ENCODE results near the gene TBC1D17. TPM values are rescaled to one million over a fixed set of nuclear protein-coding genes. Genes with fewer than 3 reads are reported as not detected.
A peak's percentile ranks its signal among the peaks of the same experiment; 100 is the strongest.

TBC1D17 gene
- total RNA-seq, 6 experiments from 2014 or later = 12.6 to 38.1 (median 27.8) TPM

- H3K9me3 ChIP-seq = no peaks in the 10 kb centered on the region
- peak; percentile 50 to 81 (median 59) for ATAC-seq
- WGBS (ENCODE audit: insufficient coverage, low coverage, low lambda C conversion rate, missing lambda C conversion rate) = 86% methylated on average over 12 of the region's 71 CpGs
- intact Hi-C loops (cut with DNase I) = no loop called here
- H3K4me1 ChIP-seq = peaks cover 0 to 7% (median 0%) of the 10 kb centered on the region in 4 donors
- H3K27ac ChIP-seq = no peak overlapping the region
- no peak overlapping the region for H3K4me3 ChIP-seq
- no peak for TF ChIP-seq POLR2A (IDR thresholded peaks at IDR 0.05)
- TF ChIP-seq, protein P1, sequence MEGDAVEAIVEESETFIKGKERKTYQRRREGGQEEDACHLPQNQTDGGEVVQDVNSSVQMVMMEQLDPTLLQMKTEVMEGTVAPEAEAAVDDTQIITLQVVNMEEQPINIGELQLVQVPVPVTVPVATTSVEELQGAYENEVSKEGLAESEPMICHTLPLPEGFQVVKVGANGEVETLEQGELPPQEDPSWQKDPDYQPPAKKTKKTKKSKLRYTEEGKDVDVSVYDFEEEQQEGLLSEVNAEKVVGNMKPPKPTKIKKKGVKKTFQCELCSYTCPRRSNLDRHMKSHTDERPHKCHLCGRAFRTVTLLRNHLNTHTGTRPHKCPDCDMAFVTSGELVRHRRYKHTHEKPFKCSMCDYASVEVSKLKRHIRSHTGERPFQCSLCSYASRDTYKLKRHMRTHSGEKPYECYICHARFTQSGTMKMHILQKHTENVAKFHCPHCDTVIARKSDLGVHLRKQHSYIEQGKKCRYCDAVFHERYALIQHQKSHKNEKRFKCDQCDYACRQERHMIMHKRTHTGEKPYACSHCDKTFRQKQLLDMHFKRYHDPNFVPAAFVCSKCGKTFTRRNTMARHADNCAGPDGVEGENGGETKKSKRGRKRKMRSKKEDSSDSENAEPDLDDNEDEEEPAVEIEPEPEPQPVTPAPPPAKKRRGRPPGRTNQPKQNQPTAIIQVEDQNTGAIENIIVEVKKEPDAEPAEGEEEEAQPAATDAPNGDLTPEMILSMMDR (IDR thresholded peaks at IDR 0.05) = peak; percentile 34 to 80 (median 58)
- no peaks in the 10 kb centered on the region for H3K27me3 ChIP-seq
- peak; percentile 59 to 80 (median 66) for DNase-seq
- peaks cover 0 to 13% (median 2%) of the 10 kb centered on the region in 4 donors for H3K36me3 ChIP-seq
Observed at GRCh38 chr19:49889687-49890348, 12.3 kb downstream of the TBC1D17 start.

GRCh38 chr19:49890349-49891311 lies 13.1 kb downstream of the TBC1D17 start:
- DNase-seq (peak in 2 of 3 donors; percentile 21 to 50), ATAC-seq (peak; percentile 39 to 56 (median 48))
- Histone ChIP-seq H3K9me3 (no peaks in the 10 kb centered on the region), H3K27ac (no peak overlapping the region), H3K4me1 (peaks cover 0 to 7% (median 0%) of the 10 kb centered on the region in 4 donors), H3K4me3 (no peak overlapping the region), H3K36me3 (peaks cover 0 to 4% (median 0%) of the 10 kb centered on the region in 4 donors), H3K27me3 (no peaks in the 10 kb centered on the region)
- 25% methylated on average over 14 of the region's 69 CpGs for WGBS (ENCODE audit: insufficient coverage, low coverage, low lambda C conversion rate, missing lambda C conversion rate)
- intact Hi-C loops (cut with DNase I) = no loop called here
- TF ChIP-seq, protein P1 (IDR thresholded peaks at IDR 0.05) = peak in 1 of 4 donors; percentile 2
- no peak for TF ChIP-seq POLR2A (IDR thresholded peaks at IDR 0.05)

DNA sequence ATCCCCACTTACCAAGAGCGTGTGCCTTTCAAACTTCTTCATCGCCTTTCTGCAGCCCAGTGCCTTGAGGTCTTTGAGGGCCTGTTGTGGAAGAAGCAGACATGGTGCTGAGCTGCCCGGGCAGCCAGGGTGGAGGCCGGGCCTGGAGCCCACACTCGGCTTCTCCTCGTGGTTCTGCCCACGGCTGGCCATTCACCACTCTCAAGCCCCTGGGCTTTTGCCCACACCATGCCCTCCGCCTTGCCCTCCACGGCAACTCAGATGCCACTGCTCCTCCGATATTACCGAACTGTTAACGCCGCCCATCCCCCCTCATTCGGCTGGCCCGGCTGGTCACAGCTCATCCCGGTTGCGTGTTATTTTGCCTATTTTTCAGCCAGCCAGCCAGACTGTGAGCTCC lies 13.9 kb downstream of the TBC1D17 start:
- Histone ChIP-seq H3K27ac (no peak overlapping the region), H3K27me3 (no peaks in the 10 kb centered on the region), H3K36me3 (no peaks in the 10 kb centered on the region), H3K9me3 (no peaks in the 10 kb centered on the region), H3K4me3 (no peak overlapping the region), H3K4me1 (peaks cover 0 to 7% (median 0%) of the 10 kb centered on the region in 4 donors)
- intact Hi-C loops (cut with DNase I) = no loop called here
- TF ChIP-seq POLR2A (IDR thresholded peaks at IDR 0.05) = no peak
- TF ChIP-seq, protein P1 (IDR thresholded peaks at IDR 0.05) = no peak
- no peak for DNase-seq
- 91% methylated on average over 10 of the region's 17 CpGs for WGBS (ENCODE audit: insufficient coverage, low coverage, low lambda C conversion rate, missing lambda C conversion rate)
- ATAC-seq = no peak

DNA sequence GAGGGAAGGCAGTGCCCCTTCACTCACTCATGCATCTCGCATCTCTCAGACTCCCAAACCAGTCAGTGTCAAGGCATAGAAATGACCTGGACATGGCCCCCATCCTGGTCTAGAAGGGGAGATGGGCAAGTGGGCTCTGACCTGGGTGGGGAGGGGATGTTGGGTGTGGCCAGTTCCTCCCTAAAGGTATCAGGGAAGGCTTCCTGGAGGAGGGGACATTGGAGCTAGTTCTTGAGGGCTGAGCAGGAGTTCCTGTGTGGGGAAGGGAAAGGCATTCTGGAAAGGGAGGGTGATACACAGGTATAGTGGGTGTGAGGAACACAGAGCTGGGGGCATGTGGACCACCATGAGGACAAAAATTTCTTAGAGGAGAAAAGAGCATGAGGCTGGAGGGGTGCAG lies 15.2 kb downstream of the TBC1D17 start:
- Histone ChIP-seq H3K27me3 (no peaks in the 10 kb centered on the region), H3K27ac (no peak overlapping the region), H3K4me3 (no peak overlapping the region), H3K36me3 (no peaks in the 10 kb centered on the region), H3K4me1 (peaks cover 0 to 7% (median 0%) of the 10 kb centered on the region in 4 donors), H3K9me3 (no peaks in the 10 kb centered on the region)
- no CpG with 5 or more reads among the region's 1 CpG for WGBS (ENCODE audit: insufficient coverage, low coverage, low lambda C conversion rate, missing lambda C conversion rate)
- no peak for TF ChIP-seq POLR2A (IDR thresholded peaks at IDR 0.05)
- TF ChIP-seq, protein P1 (IDR thresholded peaks at IDR 0.05) = no peak
- no peak for DNase-seq
- intact Hi-C loops (cut with DNase I) = no loop called here
- no peak for ATAC-seq
